ENCODE data around the gene SOCS1. TPM values are rescaled to one million over a fixed set of nuclear protein-coding genes. Genes with fewer than 3 reads are reported as not detected.
"Not testable (repeated sequence)": the region's sequence is repeated elsewhere in the genome, so short reads cannot be mapped to it uniquely, and the experiment has no call there.

Gene SOCS1
- total and polyA plus RNA-seq, 4 donors, result 13.8 to 39.7 (median 23.6) TPM

GRCh38 chr16:11291091-11291703, 35.2 kb upstream of the SOCS1 start:
- no peak for ATAC-seq (ENCODE audit: insufficient read depth, low FRiP score)
- 72 to 90% methylated on average over 10 of the region's 10 CpGs for WGBS, 2 donors
- Histone ChIP-seq H3K4me3 (no peak overlapping the region), H3K27me3 (ENCODE audit: control insufficient read depth in 3 of 3, insufficient read depth in 3 of 3, low read length in 2 of 3) (no peaks in the 10 kb centered on the region), H3K9me3 (ENCODE audit: control insufficient read depth in 4 of 4, insufficient read depth in 3 of 4, low read length in 3 of 4) (no peaks in the 10 kb centered on the region), H3K36me3 (ENCODE audit: control insufficient read depth in 4 of 4, insufficient read depth in 4 of 4, low read length in 4 of 4) (no peaks in the 10 kb centered on the region), H3K27ac (ENCODE audit: low read depth in 1 of 2, low read length in 1 of 2) (no peak overlapping the region), H3K9ac (ENCODE audit: insufficient read depth in 1 of 2, low read length in 2 of 2) (no peak overlapping the region), H3K4me1 (ENCODE audit: control insufficient read depth in 5 of 5, insufficient read depth in 5 of 5, low read length in 5 of 5) (peaks cover 0 to 12% (median 3%) of the 10 kb centered on the region in 5 donors)
- TF ChIP-seq, protein P1, sequence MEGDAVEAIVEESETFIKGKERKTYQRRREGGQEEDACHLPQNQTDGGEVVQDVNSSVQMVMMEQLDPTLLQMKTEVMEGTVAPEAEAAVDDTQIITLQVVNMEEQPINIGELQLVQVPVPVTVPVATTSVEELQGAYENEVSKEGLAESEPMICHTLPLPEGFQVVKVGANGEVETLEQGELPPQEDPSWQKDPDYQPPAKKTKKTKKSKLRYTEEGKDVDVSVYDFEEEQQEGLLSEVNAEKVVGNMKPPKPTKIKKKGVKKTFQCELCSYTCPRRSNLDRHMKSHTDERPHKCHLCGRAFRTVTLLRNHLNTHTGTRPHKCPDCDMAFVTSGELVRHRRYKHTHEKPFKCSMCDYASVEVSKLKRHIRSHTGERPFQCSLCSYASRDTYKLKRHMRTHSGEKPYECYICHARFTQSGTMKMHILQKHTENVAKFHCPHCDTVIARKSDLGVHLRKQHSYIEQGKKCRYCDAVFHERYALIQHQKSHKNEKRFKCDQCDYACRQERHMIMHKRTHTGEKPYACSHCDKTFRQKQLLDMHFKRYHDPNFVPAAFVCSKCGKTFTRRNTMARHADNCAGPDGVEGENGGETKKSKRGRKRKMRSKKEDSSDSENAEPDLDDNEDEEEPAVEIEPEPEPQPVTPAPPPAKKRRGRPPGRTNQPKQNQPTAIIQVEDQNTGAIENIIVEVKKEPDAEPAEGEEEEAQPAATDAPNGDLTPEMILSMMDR (IDR thresholded peaks at IDR 0.05; ENCODE audit: control extremely low read depth, extremely low read depth), result no peak
- DNase-seq, result peak; percentile 51 to 83 (median 67)

- peak; percentile 41 for ATAC-seq (ENCODE audit: insufficient read depth, low FRiP score)
- no peak overlapping the region for H3K4me3 ChIP-seq
- H3K27ac ChIP-seq (ENCODE audit: low read depth in 1 of 2, low read length in 1 of 2), result no peak overlapping the region
- H3K27me3 ChIP-seq (ENCODE audit: control insufficient read depth in 3 of 3, insufficient read depth in 3 of 3, low read length in 2 of 3), result no peaks in the 10 kb centered on the region
- H3K36me3 ChIP-seq (ENCODE audit: control insufficient read depth in 4 of 4, insufficient read depth in 4 of 4, low read length in 4 of 4), result no peaks in the 10 kb centered on the region
- WGBS, 2 donors, result 86 to 94% methylated on average over 8 of the region's 8 CpGs
- no peaks in the 10 kb centered on the region for H3K9me3 ChIP-seq (ENCODE audit: control insufficient read depth in 4 of 4, insufficient read depth in 3 of 4, low read length in 3 of 4)
- TF ChIP-seq, protein P1 (IDR thresholded peaks at IDR 0.05; ENCODE audit: control extremely low read depth, extremely low read depth), result no peak
- peaks cover 0 to 12% (median 0%) of the 10 kb centered on the region in 5 donors for H3K4me1 ChIP-seq (ENCODE audit: control insufficient read depth in 5 of 5, insufficient read depth in 5 of 5, low read length in 5 of 5)
- H3K9ac ChIP-seq (ENCODE audit: insufficient read depth in 1 of 2, low read length in 2 of 2), result no peak overlapping the region
- no peak for DNase-seq
Observed at GRCh38 chr16:11290102-11290893, 34.3 kb upstream of the SOCS1 start.

DNA sequence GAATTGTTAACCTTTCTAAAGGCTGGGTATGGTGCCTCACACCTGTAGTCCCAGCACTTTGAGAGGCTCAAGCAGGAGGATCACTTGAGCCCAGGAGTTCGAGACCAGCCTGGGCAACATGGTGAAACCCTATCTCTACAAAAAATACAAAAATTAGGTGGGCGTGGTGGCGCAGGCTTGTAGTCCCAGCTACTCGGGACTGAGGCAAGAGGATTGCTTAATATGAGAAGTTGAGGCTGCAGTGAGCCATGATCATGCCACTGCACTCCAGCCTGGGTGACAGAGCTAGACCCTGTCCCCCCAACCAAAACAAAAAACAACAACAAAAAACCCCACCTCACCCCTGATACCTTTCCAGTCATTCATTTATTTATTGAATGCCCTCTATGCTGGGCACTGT, 33.7 kb upstream of the SOCS1 start:
- not testable (repeated sequence) for H3K27me3 ChIP-seq (ENCODE audit: control insufficient read depth in 3 of 3, insufficient read depth in 3 of 3, low read length in 2 of 3); H3K36me3 ChIP-seq (ENCODE audit: control insufficient read depth in 4 of 4, insufficient read depth in 4 of 4, low read length in 4 of 4); H3K9me3 ChIP-seq (ENCODE audit: control insufficient read depth in 4 of 4, insufficient read depth in 3 of 4, low read length in 3 of 4); H3K27ac ChIP-seq (ENCODE audit: low read depth in 1 of 2, low read length in 1 of 2); ATAC-seq (ENCODE audit: insufficient read depth, low FRiP score); H3K9ac ChIP-seq (ENCODE audit: insufficient read depth in 1 of 2, low read length in 2 of 2); H3K4me3 ChIP-seq; DNase-seq
- H3K4me1 ChIP-seq (ENCODE audit: control insufficient read depth in 5 of 5, insufficient read depth in 5 of 5, low read length in 5 of 5), result peaks cover 0 to 12% (median 0%) of the 10 kb centered on the region in 5 donors
- WGBS, 2 donors, result 62 to 64% methylated on average over 4 of the region's 4 CpGs

DNA sequence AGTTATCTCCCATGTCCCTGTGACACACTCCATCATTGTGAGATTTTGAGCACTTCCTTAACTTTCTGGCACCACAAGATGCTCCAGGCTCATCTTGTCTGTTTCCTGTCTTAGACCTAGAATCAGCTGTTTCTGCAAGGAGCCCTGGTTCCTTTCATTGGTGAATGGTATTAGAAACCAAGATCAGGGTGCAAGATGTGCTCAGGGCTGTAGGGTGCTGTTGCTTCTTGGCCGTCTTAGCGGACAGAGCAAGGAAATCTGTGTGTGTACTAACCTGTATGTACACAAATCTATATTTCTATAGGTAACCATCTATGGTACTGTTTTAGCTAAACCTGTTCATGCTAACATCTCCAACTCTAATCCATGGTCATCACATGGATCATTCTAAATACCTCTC, 33.2 kb upstream of the SOCS1 start:
- Histone ChIP-seq H3K9ac (ENCODE audit: insufficient read depth in 1 of 2, low read length in 2 of 2) (no peak overlapping the region), H3K4me3 (no peak overlapping the region), H3K27ac (ENCODE audit: low read depth in 1 of 2, low read length in 1 of 2) (no peak overlapping the region), H3K4me1 (ENCODE audit: control insufficient read depth in 5 of 5, insufficient read depth in 5 of 5, low read length in 5 of 5) (peaks cover 0 to 12% (median 0%) of the 10 kb centered on the region in 5 donors), H3K27me3 (ENCODE audit: control insufficient read depth in 3 of 3, insufficient read depth in 3 of 3, low read length in 2 of 3) (no peaks in the 10 kb centered on the region), H3K36me3 (ENCODE audit: control insufficient read depth in 4 of 4, insufficient read depth in 4 of 4, low read length in 4 of 4) (no peaks in the 10 kb centered on the region), H3K9me3 (ENCODE audit: control insufficient read depth in 4 of 4, insufficient read depth in 3 of 4, low read length in 3 of 4) (no peaks in the 10 kb centered on the region)
- DNase-seq (no peak), ATAC-seq (ENCODE audit: insufficient read depth, low FRiP score) (no peak)
- TF ChIP-seq, protein P1 (IDR thresholded peaks at IDR 0.05; ENCODE audit: control extremely low read depth, extremely low read depth), result no peak
- 95 to 100% methylated on average over 2 of the region's 2 CpGs for WGBS, 2 donors
